ENCODE data around the gene SLC25A39. TPM values are rescaled to one million over a fixed set of nuclear protein-coding genes. Genes with fewer than 3 reads are reported as not detected.
"Not testable (repeated sequence)": the region's sequence is repeated elsewhere in the genome, so short reads cannot be mapped to it uniquely, and the experiment has no call there.

SLC25A39 gene
- 100 to 1,000 TPM; 136 to 154 (median 141) TPM for total RNA-seq

GRCh38 chr17:44324571-44325275 is at the start of gene SLC25A39:
Gene SLC25A39, minus strand, starts transcription at chr17:44324823. Its CDS starts 1,261 bp downstream, at chr17:44323562.
- WGBS, 2 donors (ENCODE audit: low coverage in 1 of 2): 0% methylated on average over 35 of the region's 85 CpGs; no CpG with 5 or more reads in 1 of the 2 donors
- Histone ChIP-seq H3K9me3 (no peaks in the 10 kb centered on the region), H3K36me3 (peaks cover 0 to 20% (median 5%) of the 10 kb centered on the region in 4 donors), H3K27me3 (no peaks in the 10 kb centered on the region), H3K27ac (peak within 1 kb of the TSS; percentile 93 to 98 (median 96)), H3K4me1 (peaks cover 8 to 30% (median 25%) of the 10 kb centered on the region in 4 donors), H3K4me3 (peak within 1 kb of the TSS; percentile 67 to 97 (median 83))
- in situ Hi-C loops (cut with MboI; ENCODE audit: low pct_ligation_motif_present in 1 of 4, low pct_unique_long_range_greater_than_20kb in 1 of 4, low sequenced_read_pairs in 3 of 4): loop anchor here in 1 of 4 donors (10.0 kb wide), 1 partner anchor 110 kb away; the partner anchor contains the start of gene UBTF
- intact Hi-C loops (cut with DNase I; ENCODE audit: low total_unique reads): loop anchor here (1.0 to 2.0 kb wide), 2 partner anchors 23 to 106 kb away; partner anchors contain the start of gene UBTF
- TF ChIP-seq EP300 (IDR thresholded peaks at IDR 0.05; ENCODE audit: low read depth) (no peak), POLR2AphosphoS5 (IDR thresholded peaks at IDR 0.05) (peak; percentile 85 to 88 (median 86)), POLR2A (IDR thresholded peaks at IDR 0.05) (peak; percentile 63), CTCF (IDR thresholded peaks at IDR 0.05) (no peak)
- peak; percentile 96 for DNase-seq

GRCh38 chr17:44372036-44372435 is 47.4 kb upstream of the SLC25A39 start:
- WGBS, 2 donors (ENCODE audit: low coverage in 1 of 2): 78% methylated on average over 10 of the region's 10 CpGs; no CpG with 5 or more reads in 1 of the 2 donors

GRCh38 chr17:44369414-44370023 is 44.9 kb upstream of the SLC25A39 start:
- in situ Hi-C loops (cut with MboI; ENCODE audit: low pct_ligation_motif_present in 1 of 4, low pct_unique_long_range_greater_than_20kb in 1 of 4, low sequenced_read_pairs in 3 of 4); H3K4me3 ChIP-seq; intact Hi-C loops (cut with DNase I; ENCODE audit: low total_unique reads); H3K27ac ChIP-seq; H3K4me1 ChIP-seq; DNase-seq; H3K36me3 ChIP-seq; H3K9me3 ChIP-seq: not testable (repeated sequence)
- 48% methylated on average over 17 of the region's 17 CpGs; no CpG with 5 or more reads in 1 of the 2 donors for WGBS, 2 donors (ENCODE audit: low coverage in 1 of 2)
- H3K27me3 ChIP-seq: peaks cover 65% of the 10 kb centered on the region

More at GRCh38 chr17:44372036-44372435, 47.4 kb upstream of the SLC25A39 start:
- H3K4me3 ChIP-seq: no peak overlapping the region
- intact Hi-C loops (cut with DNase I; ENCODE audit: low total_unique reads) (no loop called here), in situ Hi-C loops (cut with MboI; ENCODE audit: low pct_ligation_motif_present in 1 of 4, low pct_unique_long_range_greater_than_20kb in 1 of 4, low sequenced_read_pairs in 3 of 4) (no loop called here)
- no peaks in the 10 kb centered on the region for H3K9me3 ChIP-seq
- TF ChIP-seq POLR2AphosphoS5 (IDR thresholded peaks at IDR 0.05): no peak
- TF ChIP-seq CTCF (IDR thresholded peaks at IDR 0.05): no peak
- TF ChIP-seq POLR2A (IDR thresholded peaks at IDR 0.05): no peak
- no peak for TF ChIP-seq EP300 (IDR thresholded peaks at IDR 0.05; ENCODE audit: low read depth)
- H3K36me3 ChIP-seq: no peaks in the 10 kb centered on the region
- no peak for DNase-seq
- H3K27me3 ChIP-seq: peaks cover 63% of the 10 kb centered on the region
- peaks cover 0 to 5% (median 0%) of the 10 kb centered on the region in 4 donors for H3K4me1 ChIP-seq
- no peak overlapping the region for H3K27ac ChIP-seq

- intact Hi-C loops (cut with DNase I; ENCODE audit: low total_unique reads); H3K4me3 ChIP-seq; H3K36me3 ChIP-seq; H3K9me3 ChIP-seq; H3K4me1 ChIP-seq; DNase-seq; in situ Hi-C loops (cut with MboI; ENCODE audit: low pct_ligation_motif_present in 1 of 4, low pct_unique_long_range_greater_than_20kb in 1 of 4, low sequenced_read_pairs in 3 of 4); H3K27ac ChIP-seq: not testable (repeated sequence)
- peaks cover 65% of the 10 kb centered on the region for H3K27me3 ChIP-seq
- 87% methylated on average over 17 of the region's 42 CpGs; no CpG with 5 or more reads in 1 of the 2 donors for WGBS, 2 donors (ENCODE audit: low coverage in 1 of 2)
These were observed 44.0 kb upstream of the SLC25A39 start for GRCh38 chr17:44368391-44369243.

All from transverse colon (tissue), 4 donors.